Common myeloid progenitor, CD34-positive (primary cell): ENCODE measurements around the gene IBA57.

Experiments
- CTCF ChIA-PET: fragments of 350-600 bp; sonication (Branson Sonifier 250); formaldehyde crosslinking; loops from one replicate; lab custom pipeline; 2021; ENCODE audit warnings: antibody characterized with exemption; lab: Charles Lee
- POLR2A ChIA-PET: fragments of 350-600 bp; sonication (Branson Sonifier 250); formaldehyde crosslinking; loops from one replicate; lab custom pipeline; 2021; ENCODE audit warnings: antibody characterized with exemption; lab: Charles Lee
- DNase-seq, 3 donors: peaks; one replicate each; pipeline versions ENCODE4 v3.0.0 to v3.0.0-alpha.2; 2013
- H3K27ac ChIP-seq, 2 experiments: 1 replicate in 1 of 2; 2 replicates in 1 of 2; pipeline ENCODE4 v1.7.0; 2013; ENCODE audit warnings: inconsistent platforms in 2 of 2, low read length in 2 of 2, mild to moderate bottlenecking in 2 of 2, low read depth in 1 of 2, moderate library complexity in 1 of 2; ENCODE audit not compliant: severe bottlenecking in 2 of 2, insufficient read depth in 1 of 2, poor library complexity in 1 of 2
- H3K27me3 ChIP-seq, 5 experiments: replicated peaks in 2 of 5; 1 replicate in 3 of 5; 2 replicates in 2 of 5; pipeline versions ENCODE4 v1.6.1 to v1.7.0; 2013; ENCODE audit warnings: low read length in 4 of 5, mild to moderate bottlenecking in 2 of 5, moderate library complexity in 2 of 5, inconsistent platforms in 1 of 5; ENCODE audit not compliant: insufficient read depth in 5 of 5, control insufficient read depth in 4 of 5
- H3K36me3 ChIP-seq, 4 experiments: 1 replicate in 2 of 4; 2 replicates in 2 of 4; pipeline versions ENCODE4 v1.6.1 to v1.7.0; 2013; ENCODE audit warnings: low read length in 3 of 4, control low read depth in 1 of 4, mild to moderate bottlenecking in 1 of 4; ENCODE audit not compliant: control insufficient read depth in 4 of 4, insufficient read depth in 4 of 4
- H3K4me1 ChIP-seq, 4 experiments: 1 replicate in 3 of 4; 2 replicates in 1 of 4; pipeline versions ENCODE4 v1.6.1 to v1.7.1; 2013; ENCODE audit warnings: low read length in 3 of 4, mild to moderate bottlenecking in 3 of 4, control low read depth in 1 of 4, inconsistent platforms in 1 of 4, moderate library complexity in 1 of 4; ENCODE audit not compliant: control insufficient read depth in 4 of 4, insufficient read depth in 4 of 4; ENCODE audit errors: control extremely low read depth in 1 of 4
- H3K4me3 ChIP-seq, 7 experiments: 1 replicate in 4 of 7; 2 replicates in 3 of 7; pipeline versions ENCODE4 v1.5.1 to v1.7.0; 2013; ENCODE audit warnings: mild to moderate bottlenecking in 7 of 7, low read length in 6 of 7, moderate library complexity in 6 of 7, inconsistent platforms in 2 of 7, low read depth in 2 of 7, control low read depth in 1 of 7; ENCODE audit not compliant: insufficient read depth in 4 of 7, control insufficient read depth in 1 of 7; ENCODE audit errors: extremely low read depth in 1 of 7
- H3K9me3 ChIP-seq, 5 experiments: 1 replicate in 4 of 5; 2 replicates in 1 of 5; pipeline versions ENCODE4 v1.6.1 to v1.7.1; 2013; ENCODE audit warnings: low read length in 4 of 5, mild to moderate bottlenecking in 2 of 5, inconsistent platforms in 1 of 5, low read depth in 1 of 5, moderate library complexity in 1 of 5; ENCODE audit not compliant: control insufficient read depth in 4 of 5, insufficient read depth in 2 of 5; ENCODE audit errors: control extremely low read depth in 1 of 5
- WGBS: methylation state at CpG from one replicate; pipeline ENCODE4 v1.1.5; 2013; ENCODE audit not compliant: insufficient coverage; 5-methylcytosine and 5-hydroxymethylcytosine counted together

The IBA57 gene

DNA sequence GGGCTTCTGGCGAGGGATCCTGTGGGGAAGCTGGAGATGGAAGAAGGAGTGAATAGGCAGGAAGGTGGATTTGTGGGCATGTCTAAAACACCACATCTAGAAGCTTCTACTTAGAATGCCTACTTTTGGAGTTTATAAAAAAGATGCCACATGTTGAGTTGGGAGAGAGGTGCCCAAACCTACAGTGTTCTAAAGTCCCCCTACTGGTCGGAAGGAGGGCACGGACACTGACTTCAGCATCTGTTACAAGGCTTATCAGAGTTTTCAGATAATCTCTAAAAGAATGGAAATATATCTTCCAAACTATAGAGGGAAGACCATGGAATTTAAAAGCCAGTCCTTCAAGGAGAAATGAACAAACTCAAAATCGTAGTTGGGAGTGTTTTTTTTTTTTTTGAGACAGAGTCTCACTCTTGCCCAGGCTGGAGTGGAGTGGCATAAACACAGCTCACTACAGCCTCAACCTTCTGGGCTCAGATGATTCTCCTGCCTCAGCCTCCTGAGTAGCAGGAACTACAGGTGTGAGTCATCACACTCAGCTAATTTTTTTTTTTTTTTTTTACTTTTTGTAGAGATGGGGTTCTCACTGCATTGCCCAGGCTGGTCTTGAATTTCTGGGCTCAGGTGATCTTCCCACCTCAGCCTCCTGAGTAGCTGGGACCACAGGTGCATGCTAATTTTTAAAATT, 14.8 kb downstream of the IBA57 start:
- Histone ChIP-seq H3K27me3 (no peaks in the 10 kb centered on the region), H3K9me3 (no peaks in the 10 kb centered on the region), H3K4me1 (peaks cover 4 to 39% (median 27%) of the 10 kb centered on the region in 4 experiments), H3K4me3 (no peak overlapping the region), H3K27ac (no peak overlapping the region), H3K36me3 (peaks cover 0 to 5% (median 2%) of the 10 kb centered on the region in 4 experiments)
- DNase-seq = peak in 2 of 3 donors; percentile 64 to 69
- ChIA-PET CTCF (interaction anchor here (0.6 to 7.5 kb wide), 7 partner anchors 9 to 181 kb away, joined by 3 to 51 read pairs (median 4); partner anchors contain the start of gene IBA57), POLR2A (interaction anchor here (0.6 kb wide), 2 partner anchors 15 to 788 kb away, joined by 3 to 5 read pairs; partner anchors contain the start of gene IBA57)
- WGBS = no CpG with 5 or more reads among the region's 4 CpGs

DNA sequence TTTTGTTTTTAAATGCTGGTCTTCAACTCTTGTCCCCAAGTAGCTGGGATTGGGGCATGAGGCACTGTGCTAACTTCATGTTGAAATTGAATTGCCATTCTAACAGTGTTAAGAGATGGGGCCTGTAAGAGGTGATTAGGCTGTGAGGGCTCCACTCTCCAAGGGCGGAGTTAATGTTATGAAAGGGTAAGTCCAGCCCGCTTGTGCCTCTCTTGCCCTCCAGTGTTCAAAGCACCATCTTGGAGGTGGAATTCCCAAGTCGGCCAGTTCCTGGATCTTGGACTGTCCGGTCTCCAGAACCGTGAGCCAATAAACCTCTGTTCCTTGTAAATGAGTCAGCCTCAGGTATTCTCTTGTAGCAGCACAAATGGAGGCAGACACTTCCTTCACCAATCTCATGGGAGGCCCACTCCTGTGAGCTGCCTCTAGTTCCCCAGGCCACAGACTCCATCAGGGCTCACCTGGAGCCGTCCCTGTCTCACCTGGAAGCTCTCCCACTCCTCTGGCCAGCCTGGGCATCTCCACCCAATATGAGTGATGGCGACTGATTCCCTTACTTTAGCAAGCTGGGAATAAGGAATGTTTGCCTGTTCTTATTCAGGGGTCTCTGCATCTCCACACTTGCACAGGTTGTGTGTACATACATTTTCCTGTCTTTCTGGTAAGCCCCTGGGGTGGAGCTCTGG, 15.5 kb downstream of the IBA57 start:
- H3K9me3 ChIP-seq = no peaks in the 10 kb centered on the region
- H3K4me3 ChIP-seq = no peak overlapping the region
- 100% methylated on average over 5 of the region's 7 CpGs for WGBS
- H3K27me3 ChIP-seq = no peaks in the 10 kb centered on the region
- no peaks in the 10 kb centered on the region for H3K36me3 ChIP-seq
- H3K4me1 ChIP-seq = peaks cover 4 to 39% (median 27%) of the 10 kb centered on the region in 4 experiments
- ChIA-PET CTCF (interaction anchor here (0.9 to 7.5 kb wide), 5 partner anchors 9 to 182 kb away, joined by 3 to 51 read pairs (median 4); partner anchors contain the start of gene IBA57), POLR2A (interaction anchor here (1.1 kb wide), 1 partner anchor 14 kb away, joined by 3 read pairs; no protein-coding TSS in a partner anchor)
- no peak overlapping the region for H3K27ac ChIP-seq
- no peak for DNase-seq

DNA sequence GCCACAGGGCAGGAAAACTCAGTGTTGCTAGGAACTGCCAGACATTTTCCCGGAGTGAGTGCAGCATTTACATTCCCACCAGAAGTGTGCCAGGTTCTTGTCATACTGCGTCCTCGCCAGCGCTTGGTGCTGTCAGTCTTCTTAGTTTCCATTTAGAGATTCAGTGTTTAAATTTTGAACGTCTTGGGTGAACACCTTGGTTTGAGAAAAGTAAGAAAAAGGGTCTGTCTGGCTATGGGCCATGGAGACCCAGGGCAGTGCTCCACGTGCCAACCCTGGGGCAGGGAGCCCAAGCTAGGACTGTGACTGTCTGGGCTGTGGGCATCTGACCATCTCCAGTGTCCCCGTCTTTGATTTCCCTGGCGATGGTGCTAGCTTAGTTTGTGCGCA, 16.0 kb downstream of the IBA57 start:
- WGBS = 93% methylated on average over 9 of the region's 9 CpGs
- H3K27me3 ChIP-seq = no peaks in the 10 kb centered on the region
- H3K4me1 ChIP-seq = peaks cover 4 to 38% (median 27%) of the 10 kb centered on the region in 4 experiments
- H3K9me3 ChIP-seq = no peaks in the 10 kb centered on the region
- no peak overlapping the region for H3K27ac ChIP-seq
- no peaks in the 10 kb centered on the region for H3K36me3 ChIP-seq
- ChIA-PET POLR2A (interaction anchor here (1.1 kb wide), 1 partner anchor 15 kb away, joined by 3 read pairs; no protein-coding TSS in a partner anchor), CTCF (interaction anchor here (0.9 to 7.5 kb wide), 5 partner anchors 8 to 183 kb away, joined by 3 to 51 read pairs (median 4); partner anchors contain the start of gene IBA57)
- no peak overlapping the region for H3K4me3 ChIP-seq
- DNase-seq = no peak

- no peak for DNase-seq
- WGBS = 97% methylated on average over 4 of the region's 32 CpGs
Observed at GRCh38 chr1:228182296-228183030, 16.9 kb downstream of the IBA57 start.

DNA sequence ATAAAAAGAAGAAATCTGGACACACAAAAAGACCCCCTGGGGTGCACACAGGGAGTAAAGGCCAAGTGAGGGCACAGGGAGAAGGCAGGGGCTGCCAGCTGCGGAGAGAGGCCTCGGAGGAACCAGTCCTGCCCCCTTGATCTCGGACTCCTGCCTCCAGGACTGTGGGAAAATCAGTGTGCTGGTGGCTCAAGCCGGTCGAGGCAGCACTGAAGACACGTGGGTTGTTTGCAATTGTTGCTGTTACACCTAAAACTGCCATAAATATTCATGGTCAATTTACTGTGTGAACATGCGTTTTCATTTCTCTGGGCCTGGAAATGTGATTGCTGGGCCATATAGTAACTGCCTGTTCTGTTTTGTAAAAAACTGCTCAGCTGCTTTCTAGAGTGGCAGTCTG, 18.5 kb downstream of the IBA57 start:
- no peaks in the 10 kb centered on the region for H3K36me3 ChIP-seq
- H3K4me3 ChIP-seq = no peak overlapping the region
- peaks cover 4 to 13% (median 9%) of the 10 kb centered on the region in 4 experiments for H3K4me1 ChIP-seq
- H3K27me3 ChIP-seq = no peaks in the 10 kb centered on the region
- DNase-seq = no peak
- 90% methylated on average over 2 of the region's 7 CpGs for WGBS
- ChIA-PET POLR2A (no interaction called here), CTCF (interaction anchor here (1.2 kb wide), 1 partner anchor 16 kb away, joined by 4 read pairs; no protein-coding TSS in a partner anchor)
- no peak overlapping the region for H3K27ac ChIP-seq
- peaks cover 0 to 1% (median 0%) of the 10 kb centered on the region in 5 experiments for H3K9me3 ChIP-seq

More at GRCh38 chr1:228182296-228183030, 16.9 kb downstream of the IBA57 start:
- ChIA-PET CTCF (interaction anchor here (1.1 to 7.5 kb wide), 3 partner anchors 16 to 183 kb away, joined by 4 to 51 read pairs (median 9); partner anchors contain the start of gene IBA57), POLR2A (interaction anchor here (1.1 kb wide), 1 partner anchor 16 kb away, joined by 3 read pairs; no protein-coding TSS in a partner anchor)
- Histone ChIP-seq H3K9me3 (no peaks in the 10 kb centered on the region), H3K27me3 (no peaks in the 10 kb centered on the region), H3K36me3 (no peaks in the 10 kb centered on the region), H3K27ac (no peak overlapping the region), H3K4me3 (no peak overlapping the region), H3K4me1 (peaks cover 4 to 30% (median 23%) of the 10 kb centered on the region in 4 experiments)

DNA sequence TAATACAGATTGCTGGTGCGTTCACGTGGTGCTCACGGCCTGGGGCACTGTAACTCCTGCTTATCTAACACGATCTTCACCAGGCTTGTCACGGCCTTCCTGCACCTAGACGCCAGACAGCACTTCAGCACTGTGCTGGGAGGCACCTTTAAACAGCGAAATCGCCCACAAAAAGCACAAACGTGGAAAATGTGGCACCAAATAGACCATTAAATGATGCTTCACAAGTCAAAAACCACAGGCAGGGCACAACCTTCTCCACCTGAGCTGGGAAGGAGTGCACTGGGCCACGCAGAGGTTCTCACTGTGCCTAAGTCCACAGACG, 20.0 kb downstream of the IBA57 start:
- ChIA-PET CTCF (interaction anchor here (1.1 to 1.2 kb wide), 2 partner anchors 20 to 315 kb away, joined by 3 read pairs; no protein-coding TSS in a partner anchor), POLR2A (no interaction called here)
- Histone ChIP-seq H3K4me3 (no peak overlapping the region), H3K4me1 (peaks cover 0 to 2% (median under 1%) of the 10 kb centered on the region in 4 experiments), H3K27ac (no peak overlapping the region), H3K9me3 (peaks cover 0 to 1% (median 0%) of the 10 kb centered on the region in 5 experiments), H3K27me3 (no peaks in the 10 kb centered on the region), H3K36me3 (no peaks in the 10 kb centered on the region)
- WGBS = 91% methylated on average over 10 of the region's 11 CpGs
- no peak for DNase-seq
